Karpas-422 (cell line): ENCODE results near the gene TDRD3. TPM values are rescaled to one million over a fixed set of nuclear protein-coding genes. Genes with fewer than 3 reads are reported as not detected.

Experiments used
- DNase-seq: peaks from one replicate; pipeline ENCODE4 v3.0.0-alpha.2; 2015
- H2AFZ ChIP-seq: fragments of 200-600 bp; sonication (generic); 2 replicates; pipeline ENCODE4 v1.6.1; 2014; ENCODE audit warnings: antibody characterized with exemption, low read length, mixed read lengths
- H3K27ac ChIP-seq: fragments of 200-600 bp; sonication (generic); 2 replicates; pipeline ENCODE4 v1.5.1; 2014; ENCODE audit warnings: mild to moderate bottlenecking, low read length, moderate library complexity
- H3K27me3 ChIP-seq: fragments of 200-600 bp; sonication (generic); 2 replicates; pipeline ENCODE4 v1.6.1; 2014; ENCODE audit warnings: low read length, mixed read lengths
- H3K36me3 ChIP-seq: fragments of 200-600 bp; sonication (generic); 2 replicates; pipeline ENCODE4 v1.6.1; 2014; ENCODE audit warnings: low read length, mixed read lengths; ENCODE audit not compliant: insufficient read depth
- H3K4me1 ChIP-seq: fragments of 200-600 bp; sonication (generic); 2 replicates; pipeline ENCODE4 v1.6.1; 2014; ENCODE audit warnings: mild to moderate bottlenecking, low read length, mixed read lengths
- H3K4me2 ChIP-seq: fragments of 200-600 bp; sonication (generic); 2 replicates; pipeline ENCODE4 v1.6.1; 2014; ENCODE audit warnings: low read length, low read depth, mild to moderate bottlenecking; ENCODE audit not compliant: poor library complexity, severe bottlenecking
- H3K4me3 ChIP-seq: fragments of 200-600 bp; sonication (generic); 2 replicates; pipeline ENCODE4 v1.5.1; 2014; ENCODE audit warnings: mild to moderate bottlenecking, antibody characterized with exemption, low read length, mixed read lengths
- H3K79me2 ChIP-seq: fragments of 200-600 bp; sonication (generic); 2 replicates; pipeline ENCODE4 v1.6.1; 2014; ENCODE audit warnings: mild to moderate bottlenecking, low read length, mixed read lengths
- H3K9ac ChIP-seq: fragments of 200-600 bp; sonication (generic); 2 replicates; pipeline ENCODE4 v1.6.0; 2014; ENCODE audit warnings: low read length
- H3K9me2 ChIP-seq: fragments of 200-600 bp; sonication (generic), shearing (Covaris generic); replicated peaks from 2 replicates; pipeline ENCODE4 v1.6.0; 2014; ENCODE audit warnings: mild to moderate bottlenecking, low read length, moderate library complexity; ENCODE audit not compliant: insufficient read depth
- H3K9me3 ChIP-seq: fragments of 300-700, 200-600 bp; sonication (generic); 2 replicates; pipeline ENCODE4 v1.6.1; 2014; ENCODE audit warnings: low read length, mixed read lengths
- H4K20me1 ChIP-seq: fragments of 200-600 bp; sonication (generic); 2 replicates; pipeline ENCODE4 v1.6.1; 2014; ENCODE audit warnings: mild to moderate bottlenecking, antibody characterized with exemption, low read length, low read depth; ENCODE audit not compliant: insufficient read depth
- total RNA-seq: library from RNA; depleted of rRNA; stranded (reverse); fragments of >200 nt; shearing (Covaris generic); gene quantifications from 2 replicates; pipeline ENCODE4 v1.2.3, GENCODE V29; 2014; ENCODE audit warnings: low replicate concordance

TDRD3 gene
- total RNA-seq, 1 experiment from 2014 or later, result 7.8 TPM

DNA sequence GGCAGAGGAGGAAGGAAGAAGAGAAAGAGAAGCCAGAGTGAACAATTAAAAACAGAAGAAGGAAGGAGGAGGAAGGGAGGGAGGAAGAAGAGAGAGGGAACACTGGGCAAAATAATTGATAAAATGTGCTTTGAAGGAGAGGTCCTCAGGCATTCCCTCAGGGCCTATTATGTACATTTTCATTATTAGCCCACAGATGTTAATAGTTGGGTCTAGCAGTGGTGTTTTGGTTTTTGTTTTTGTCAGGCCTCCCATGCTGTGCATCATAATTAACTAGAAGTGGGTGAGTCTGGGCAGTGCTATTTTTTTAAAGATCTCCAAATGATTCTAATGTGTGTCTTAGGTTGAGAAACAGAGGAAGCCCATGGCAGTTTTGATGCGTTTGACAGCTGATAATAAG lies 178.1 kb downstream of the TDRD3 start:
- H3K9ac ChIP-seq, result no peak overlapping the region

GRCh38 chr13:60577761-60578160 lies 180.7 kb downstream of the TDRD3 start:
- Histone ChIP-seq H4K20me1 (no peaks in the 10 kb centered on the region), H3K27me3 (no peaks in the 10 kb centered on the region), H3K4me1 (no peaks in the 10 kb centered on the region), H3K9ac (no peak overlapping the region), H3K4me3 (no peak overlapping the region), H3K36me3 (no peaks in the 10 kb centered on the region), H3K9me2 (no peaks in the 10 kb centered on the region), H3K9me3 (no peaks in the 10 kb centered on the region), H3K27ac (no peak overlapping the region), H3K79me2 (no peaks in the 10 kb centered on the region), H3K4me2 (no peak overlapping the region), H2AFZ (no peak overlapping the region)
- DNase-seq, result no peak

More for the DNA sequence above, 178.1 kb downstream of the TDRD3 start:
- Histone ChIP-seq H3K9me2 (no peaks in the 10 kb centered on the region), H4K20me1 (no peaks in the 10 kb centered on the region), H3K36me3 (no peaks in the 10 kb centered on the region), H2AFZ (no peak overlapping the region), H3K27me3 (no peaks in the 10 kb centered on the region), H3K27ac (no peak overlapping the region), H3K4me1 (no peaks in the 10 kb centered on the region), H3K9me3 (no peaks in the 10 kb centered on the region), H3K79me2 (no peaks in the 10 kb centered on the region), H3K4me3 (no peak overlapping the region), H3K4me2 (no peak overlapping the region)
- no peak for DNase-seq

GRCh38 chr13:60583196-60583888 lies 186.3 kb downstream of the TDRD3 start:
- H3K27ac ChIP-seq, result no peak overlapping the region
- H3K9me3 ChIP-seq, result no peaks in the 10 kb centered on the region
- H3K4me3 ChIP-seq, result no peak overlapping the region
- H3K4me1 ChIP-seq, result no peaks in the 10 kb centered on the region
- no peaks in the 10 kb centered on the region for H3K79me2 ChIP-seq
- no peak overlapping the region for H3K4me2 ChIP-seq
- H3K9ac ChIP-seq, result no peak overlapping the region
- no peaks in the 10 kb centered on the region for H3K36me3 ChIP-seq
- H3K9me2 ChIP-seq, result no peaks in the 10 kb centered on the region
- no peaks in the 10 kb centered on the region for H3K27me3 ChIP-seq
- no peaks in the 10 kb centered on the region for H4K20me1 ChIP-seq
- DNase-seq, result no peak
- H2AFZ ChIP-seq, result no peak overlapping the region

DNA sequence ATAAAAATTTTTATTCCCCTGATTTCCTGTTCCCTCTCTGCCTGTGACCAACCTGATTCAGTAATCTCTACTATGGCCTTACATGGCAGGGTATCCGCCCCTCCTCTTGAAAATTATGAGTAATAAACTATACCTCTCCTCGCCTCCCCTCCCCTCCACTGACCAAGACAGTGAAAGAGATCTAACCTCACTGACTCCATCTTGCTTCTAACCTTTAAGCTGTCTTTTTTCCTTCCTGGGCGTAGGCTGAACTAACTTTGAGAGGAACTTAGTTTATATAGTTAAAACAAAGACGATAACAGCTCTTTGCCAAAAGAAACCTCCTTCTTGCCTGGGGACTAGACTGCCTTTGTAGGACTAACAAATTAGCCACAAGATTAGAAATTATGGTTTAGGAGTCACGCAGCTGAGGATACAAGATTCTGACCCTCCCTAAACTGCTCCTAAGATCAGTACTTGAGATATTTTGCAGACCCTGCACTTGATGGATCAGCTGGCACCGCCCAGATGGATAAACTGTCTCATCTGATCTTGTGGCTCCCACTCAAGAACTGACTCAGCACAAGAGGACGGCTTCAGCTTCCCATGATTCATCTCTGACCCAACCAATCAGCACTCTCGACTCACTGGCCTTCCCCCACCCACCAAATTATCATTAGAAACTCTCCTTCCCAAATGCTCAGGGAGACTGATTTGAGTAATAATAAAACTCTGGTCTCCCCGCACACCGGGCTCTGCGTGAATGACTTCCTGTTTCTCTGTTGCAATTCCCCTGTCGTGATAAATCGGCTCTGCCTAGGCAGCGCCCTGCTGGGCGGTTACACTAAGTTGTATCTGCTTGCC lies 187.1 kb downstream of the TDRD3 start:
- H3K9ac ChIP-seq, result no peak overlapping the region

DNA sequence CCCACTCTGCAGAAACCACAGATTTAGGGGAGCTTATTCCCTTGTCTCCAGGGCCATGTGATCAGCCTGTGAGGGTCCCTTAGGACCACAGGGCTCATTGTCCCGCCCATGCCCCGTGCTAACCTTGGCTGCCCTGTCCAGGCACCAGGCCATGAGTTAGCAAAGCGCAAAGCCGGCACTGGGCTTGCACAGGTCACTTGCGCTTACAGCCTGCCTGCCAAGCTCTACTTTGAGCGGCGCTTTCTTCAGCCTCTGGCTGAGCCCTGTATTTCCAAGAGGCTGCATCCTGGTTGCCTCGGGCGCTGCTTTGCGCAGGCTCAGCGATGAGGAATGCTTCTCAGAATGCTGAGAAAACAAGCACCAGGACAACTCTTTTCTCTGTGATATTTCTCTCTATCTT lies 188.0 kb downstream of the TDRD3 start:
- Histone ChIP-seq H3K27me3 (no peaks in the 10 kb centered on the region), H3K4me2 (no peak overlapping the region), H3K4me1 (no peaks in the 10 kb centered on the region), H3K27ac (no peak overlapping the region), H3K4me3 (no peak overlapping the region), H3K9me2 (no peaks in the 10 kb centered on the region), H2AFZ (no peak overlapping the region), H3K9ac (no peak overlapping the region), H3K79me2 (no peaks in the 10 kb centered on the region), H3K36me3 (no peaks in the 10 kb centered on the region), H4K20me1 (no peaks in the 10 kb centered on the region), H3K9me3 (no peaks in the 10 kb centered on the region)
- DNase-seq, result no peak

More for the DNA sequence above, 187.1 kb downstream of the TDRD3 start:
- Histone ChIP-seq H3K9me3 (no peaks in the 10 kb centered on the region), H3K36me3 (no peaks in the 10 kb centered on the region), H3K79me2 (no peaks in the 10 kb centered on the region), H3K4me1 (no peaks in the 10 kb centered on the region), H2AFZ (no peak overlapping the region), H3K9me2 (no peaks in the 10 kb centered on the region), H3K4me2 (no peak overlapping the region), H3K4me3 (no peak overlapping the region), H3K27ac (no peak overlapping the region), H3K27me3 (no peaks in the 10 kb centered on the region), H4K20me1 (no peaks in the 10 kb centered on the region)
- DNase-seq, result no peak

- H2AFZ ChIP-seq, result no peak overlapping the region
- H3K4me3 ChIP-seq, result no peak overlapping the region
- no peaks in the 10 kb centered on the region for H3K36me3 ChIP-seq
- no peak overlapping the region for H3K27ac ChIP-seq
- no peak overlapping the region for H3K9ac ChIP-seq
- no peaks in the 10 kb centered on the region for H3K79me2 ChIP-seq
- no peaks in the 10 kb centered on the region for H3K9me3 ChIP-seq
- H3K27me3 ChIP-seq, result no peaks in the 10 kb centered on the region
- no peaks in the 10 kb centered on the region for H3K4me1 ChIP-seq
- H3K4me2 ChIP-seq, result no peak overlapping the region
- no peak for DNase-seq
- H3K9me2 ChIP-seq, result no peaks in the 10 kb centered on the region
- H4K20me1 ChIP-seq, result no peaks in the 10 kb centered on the region
Measured at GRCh38 chr13:60590800-60591747, 194.1 kb downstream of the TDRD3 start.

DNA sequence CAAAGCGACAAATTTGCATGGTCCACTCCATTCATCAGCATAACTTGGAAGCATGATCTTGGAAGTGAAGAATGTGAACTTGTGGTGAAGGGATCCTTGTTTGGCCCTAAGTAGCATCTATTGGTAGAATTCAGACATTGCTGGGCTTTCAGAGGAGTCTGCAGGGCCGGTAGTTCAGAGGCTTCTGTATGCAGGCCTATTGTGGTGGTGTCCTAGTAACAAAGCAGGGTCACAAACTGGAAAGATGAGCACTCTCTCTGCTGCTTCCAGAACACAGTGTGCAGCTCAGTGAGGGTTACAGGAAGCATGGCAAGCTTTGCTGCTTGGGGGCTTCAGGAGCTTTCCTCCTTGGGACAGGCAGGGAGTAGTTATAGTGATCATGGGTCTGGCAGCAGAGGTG lies 206.0 kb downstream of the TDRD3 start:
- Histone ChIP-seq H3K9ac (no peak overlapping the region), H3K4me3 (no peak overlapping the region), H3K9me2 (no peaks in the 10 kb centered on the region), H3K27me3 (no peaks in the 10 kb centered on the region), H3K27ac (no peak overlapping the region), H3K36me3 (no peaks in the 10 kb centered on the region), H3K4me2 (no peak overlapping the region), H3K79me2 (no peaks in the 10 kb centered on the region), H3K9me3 (no peaks in the 10 kb centered on the region), H3K4me1 (no peaks in the 10 kb centered on the region), H2AFZ (no peak overlapping the region), H4K20me1 (no peaks in the 10 kb centered on the region)
- no peak for DNase-seq

- H3K4me2 ChIP-seq, result no peak overlapping the region
- no peaks in the 10 kb centered on the region for H3K79me2 ChIP-seq
- H4K20me1 ChIP-seq, result no peaks in the 10 kb centered on the region
- no peaks in the 10 kb centered on the region for H3K36me3 ChIP-seq
- H3K9me2 ChIP-seq, result no peaks in the 10 kb centered on the region
- H3K4me1 ChIP-seq, result no peaks in the 10 kb centered on the region
- no peak overlapping the region for H3K27ac ChIP-seq
- no peak for DNase-seq
- H3K9ac ChIP-seq, result no peak overlapping the region
- H2AFZ ChIP-seq, result no peak overlapping the region
- H3K4me3 ChIP-seq, result no peak overlapping the region
- H3K27me3 ChIP-seq, result no peaks in the 10 kb centered on the region
- no peaks in the 10 kb centered on the region for H3K9me3 ChIP-seq
Measured at GRCh38 chr13:60604058-60604457, 207.0 kb downstream of the TDRD3 start.
